GM12878 (cell line): ENCODE data around the gene AGRN. TPM values are rescaled to one million over a fixed set of nuclear protein-coding genes. Genes with fewer than 3 reads are reported as not detected.

Source experiments
- ATAC-seq: fragments of 200-7000 bp; cut with Tn5 transposase; 3 replicates; pipeline ENCODE4 v1.9.1; 2020; ENCODE audit warnings: mild to moderate bottlenecking, moderate library complexity
- BruUV-seq: library from RNA; stranded (reverse); fragments of 400-500 nt; replicated peaks from 2 replicates; lab custom pipeline; 2021; lab: Mats Ljungman, UMichigan
- CTCF ChIA-PET: fragments of 300-600 bp; sonication (Branson Sonifier 250); formaldehyde crosslinking; extraction: SDS; loops from one replicate; lab custom pipeline; 2021; ENCODE audit warnings: inconsistent platforms; lab: Yijun Ruan, JAX
- POLR2A ChIA-PET: fragments of 350-600 bp; formaldehyde crosslinking; extraction: SDS; loops from one replicate; lab custom pipeline; 2021; ENCODE audit warnings: inconsistent platforms; lab: Charles Lee
- RAD21 ChIA-PET: fragments of 300-600 bp; sonication (Branson Sonifier 250); formaldehyde crosslinking; loops from one replicate; lab custom pipeline; 2023; ENCODE audit warnings: antibody characterized with exemption; ENCODE audit not compliant: unreplicated experiment; lab: Charles Lee
- SMC1A ChIA-PET: fragments of 300-600 bp; sonication (Branson Sonifier 250); formaldehyde crosslinking; loops from one replicate; lab custom pipeline; 2023; ENCODE audit not compliant: unreplicated experiment, uncharacterized antibody; lab: Charles Lee
- DNase-seq: peaks from one replicate; pipeline ENCODE4 v3.0.0-alpha.2; 2011; ENCODE audit warnings: low read depth, low spot score
- FAIRE-seq: peaks from 3 replicates; lab custom pipeline; 2011; peaks lifted over from hg19 to GRCh38; lab: Jason Lieb, UNC
- H2AFZ ChIP-seq: 2 replicates; pipeline ENCODE4 v1.6.0; 2011; ENCODE audit warnings: low read depth, low read length, control low read depth; ENCODE audit not compliant: control insufficient read depth
- H3K27ac ChIP-seq: 2 replicates; pipeline ENCODE4 v1.5.1; 2011; ENCODE audit warnings: control low read depth; ENCODE audit not compliant: control insufficient read depth, insufficient read depth
- H3K27me3 ChIP-seq, 2 experiments: replicated peaks in 1 of 2; 2 replicates each; pipeline versions ENCODE4 v1.6.0 to v1.6.1; 2011; ENCODE audit warnings: low read length in 1 of 2; ENCODE audit not compliant: control insufficient read depth in 2 of 2, insufficient read depth in 2 of 2
- H3K36me3 ChIP-seq, 2 experiments: 2 replicates each; pipeline ENCODE4 v1.5.1; 2011; ENCODE audit warnings: low read length in 1 of 2; ENCODE audit not compliant: control insufficient read depth in 2 of 2, insufficient read depth in 2 of 2
- H3K4me1 ChIP-seq: 2 replicates; pipeline ENCODE4 v1.6.1; 2011; ENCODE audit warnings: mild to moderate bottlenecking, low read length, moderate library complexity, mixed read lengths; ENCODE audit not compliant: control insufficient read depth, insufficient read depth
- H3K4me2 ChIP-seq: 2 replicates; pipeline ENCODE4 v1.6.0; 2011; ENCODE audit warnings: control low read depth; ENCODE audit not compliant: control insufficient read depth, insufficient read depth
- H3K4me3 ChIP-seq: fragments of 200-600 bp; sonication (generic); 2 replicates; pipeline ENCODE4 v1.5.1; 2016
- H3K79me2 ChIP-seq: 2 replicates; pipeline ENCODE4 v1.6.0; 2011; ENCODE audit warnings: low read length; ENCODE audit not compliant: control insufficient read depth, insufficient read depth
- H3K9ac ChIP-seq: 2 replicates; pipeline ENCODE4 v1.8.0; 2011; ENCODE audit warnings: low read length, control low read depth, mixed read lengths; ENCODE audit not compliant: control insufficient read depth, insufficient read depth
- H3K9me3 ChIP-seq: replicated peaks from 3 replicates; pipeline ENCODE4 v1.5.1; 2011; ENCODE audit warnings: mild to moderate bottlenecking, low read length; ENCODE audit not compliant: control insufficient read depth, insufficient read depth
- H4K20me1 ChIP-seq: 2 replicates; pipeline ENCODE4 v1.6.0; 2011; ENCODE audit not compliant: control insufficient read depth, insufficient read depth
- BCL11A ChIP-seq: IDR thresholded peaks from 2 replicates; pipeline ENCODE4 v1.6.1; 2011; ENCODE audit warnings: low read depth, low read length
- BCL3 ChIP-seq: IDR thresholded peaks from 2 replicates; pipeline ENCODE4 v1.6.1; 2011; ENCODE audit warnings: borderline replicate concordance, low read depth, mild to moderate bottlenecking, moderate library complexity, low read length; ENCODE audit not compliant: insufficient read depth, poor library complexity, severe bottlenecking
- E4F1 ChIP-seq: fragments of 450-650 bp; IDR thresholded peaks from 2 replicates; pipeline ENCODE4 v1.6.1; 2018; ENCODE audit warnings: borderline replicate concordance, mild to moderate bottlenecking; ENCODE audit not compliant: partially characterized antibody
- SMAD1 ChIP-seq: fragments of 450-650 bp; IDR thresholded peaks from 2 replicates; pipeline ENCODE4 v1.6.1; 2018; ENCODE audit warnings: mild to moderate bottlenecking, low read depth; ENCODE audit not compliant: partially characterized antibody
- SMARCA5 ChIP-seq: fragments of 450-650 bp; IDR thresholded peaks from 2 replicates; pipeline ENCODE4 v1.6.1; 2017; ENCODE audit warnings: mild to moderate bottlenecking
- SP1 ChIP-seq: IDR thresholded peaks from one replicate; pipeline ENCODE4 v1.6.1; 2011; ENCODE audit warnings: low read depth, low read length
- ZBTB33 ChIP-seq: fragments of 450-650 bp; IDR thresholded peaks from 2 replicates; pipeline ENCODE4 v1.6.1; 2017; ENCODE audit warnings: mild to moderate bottlenecking
- ZBTB40 ChIP-seq: fragments of 450-650 bp; IDR thresholded peaks from 2 replicates; pipeline ENCODE4 v1.6.1; 2016; ENCODE audit warnings: mild to moderate bottlenecking, moderate library complexity, borderline replicate concordance
- WGBS: methylation state at CpG from one replicate; pipeline ENCODE4 v1.1.6; 2016; ENCODE audit warnings: low lambda C conversion rate; ENCODE audit not compliant: insufficient replicate concordance, insufficient coverage; ENCODE audit errors: missing lambda C conversion rate; 5-methylcytosine and 5-hydroxymethylcytosine counted together
- in situ Hi-C: fragments of 300-500 bp; cut with MboI; formaldehyde crosslinking; loops from 9 replicates; pipeline ENCODE4 v1.14.3; 2018; ENCODE audit warnings: mixed read lengths
- intact Hi-C: fragments of 100-400 bp; cut with micrococcal nuclease; formaldehyde crosslinking; loops from one replicate; pipeline ENCODE4 v1.14.2; 2022; ENCODE audit not compliant: unreplicated experiment
- polyA plus RNA-seq, 11 experiments: library from polyadenylated mRNA; depleted of rRNA in 4 of 11; unstranded in 6 of 11; stranded (reverse) in 5 of 11; fragments of >200 nt; fragmentation: Nextera tagmentation in 4 of 11; fragmentation: Illumina TruSeq in 1 of 11; extraction: Ambion mirVana in 4 of 11; extraction: Trizol in 1 of 11; gene quantifications; 1 replicate in 1 of 11; 2 replicates in 10 of 11; pipeline versions ENCODE4 v1.2.1 to v1.2.3, GENCODE V29; 2011 to 2016; ENCODE audit warnings: inconsistent platforms in 2 of 11, missing spikeins in 2 of 11, low read depth in 1 of 11
- total RNA-seq, 4 experiments: library from RNA; depleted of rRNA in 3 of 4; stranded (reverse); fragments of >200 nt in 3 of 4; fragmentation: Illumina TruSeq in 1 of 4; extraction: Trizol in 1 of 4; gene quantifications; 2 replicates each; pipeline versions ENCODE4 v1.2.1 to v1.2.3, GENCODE V29; 2013 to 2021

The AGRN gene
- total and polyA plus RNA-seq, 10 of the 15 experiments (the other 5 are each of a cell fraction or from before 2014, with no cell fraction given): 0.02 to 41.8 (median 4.1) TPM

- Histone ChIP-seq H3K4me2 (no peak overlapping the region), H3K4me1 (peaks cover 26% of the 10 kb centered on the region), H3K4me3 (no peak overlapping the region), H4K20me1 (no peaks in the 10 kb centered on the region), H3K27me3 (peaks cover 0 to 9% of the 10 kb centered on the region in 2 experiments; a peak in 2 of 4 replicates), H3K27ac (no peak overlapping the region), H3K79me2 (no peaks in the 10 kb centered on the region), H3K9ac (no peak overlapping the region), H3K36me3 (no peaks in the 10 kb centered on the region), H2AFZ (no peak overlapping the region), H3K9me3 (peaks cover 2% of the 10 kb centered on the region; the same call in 1 of the 3 replicates)
- intact Hi-C loops (no loop called here), in situ Hi-C loops (no loop called here)
- no peak for DNase-seq
- no peak for FAIRE-seq
- no peak for ATAC-seq
- ChIA-PET POLR2A (interaction anchor here (1.0 to 5.4 kb wide), 3 partner anchors 9 to 17 kb away, joined by 3 to 22 read pairs (median 6); partner anchors contain the start of genes AGRN and ISG15), SMC1A (no interaction called here), RAD21 (no interaction called here), CTCF (interaction anchor here (0.9 to 5.6 kb wide), 3 partner anchors 9 to 21 kb away, joined by 3 to 56 read pairs (median 37); partner anchors contain the start of genes ISG15 and PERM1)
- no TSS peak for BruUV-seq
- WGBS: 70% methylated on average over 7 of the region's 7 CpGs
- TF ChIP-seq SMAD1 (no peak), SMARCA5 (no peak), BCL11A (no peak), SP1 (no peak), ZBTB40 (no peak), E4F1 (no peak), BCL3 (no peak), ZBTB33 (no peak)
Measured at GRCh38 chr1:1004420-1004779, 15.5 kb upstream of the AGRN start.
